ENCODE measurements around the gene GRID2. TPM values are rescaled to one million over a fixed set of nuclear protein-coding genes. Genes with fewer than 3 reads are reported as not detected.

The GRID2 gene
- total RNA-seq, 1 donor from 2014 or later: not detected

DNA sequence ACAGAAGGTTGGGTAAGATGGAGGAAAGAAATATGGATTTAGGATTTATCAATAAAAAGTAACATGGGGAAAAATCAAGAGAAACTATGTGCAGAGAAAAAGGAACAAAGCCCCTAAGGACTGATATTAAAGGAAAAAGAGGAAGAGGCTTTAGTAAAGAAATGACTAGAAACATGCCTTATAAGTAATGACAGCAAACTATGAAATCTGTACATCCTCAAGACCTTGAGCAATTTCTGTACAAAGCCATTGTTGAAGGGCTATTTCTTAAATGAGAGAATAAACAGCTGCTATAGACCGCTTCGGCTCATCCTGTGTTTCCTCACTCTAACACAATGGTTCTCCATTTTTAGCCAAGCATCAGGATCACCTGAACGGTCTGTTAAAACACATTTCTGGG, 1344.5 kb downstream of the GRID2 start:
- TF ChIP-seq, protein P1, sequence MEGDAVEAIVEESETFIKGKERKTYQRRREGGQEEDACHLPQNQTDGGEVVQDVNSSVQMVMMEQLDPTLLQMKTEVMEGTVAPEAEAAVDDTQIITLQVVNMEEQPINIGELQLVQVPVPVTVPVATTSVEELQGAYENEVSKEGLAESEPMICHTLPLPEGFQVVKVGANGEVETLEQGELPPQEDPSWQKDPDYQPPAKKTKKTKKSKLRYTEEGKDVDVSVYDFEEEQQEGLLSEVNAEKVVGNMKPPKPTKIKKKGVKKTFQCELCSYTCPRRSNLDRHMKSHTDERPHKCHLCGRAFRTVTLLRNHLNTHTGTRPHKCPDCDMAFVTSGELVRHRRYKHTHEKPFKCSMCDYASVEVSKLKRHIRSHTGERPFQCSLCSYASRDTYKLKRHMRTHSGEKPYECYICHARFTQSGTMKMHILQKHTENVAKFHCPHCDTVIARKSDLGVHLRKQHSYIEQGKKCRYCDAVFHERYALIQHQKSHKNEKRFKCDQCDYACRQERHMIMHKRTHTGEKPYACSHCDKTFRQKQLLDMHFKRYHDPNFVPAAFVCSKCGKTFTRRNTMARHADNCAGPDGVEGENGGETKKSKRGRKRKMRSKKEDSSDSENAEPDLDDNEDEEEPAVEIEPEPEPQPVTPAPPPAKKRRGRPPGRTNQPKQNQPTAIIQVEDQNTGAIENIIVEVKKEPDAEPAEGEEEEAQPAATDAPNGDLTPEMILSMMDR (IDR thresholded peaks at IDR 0.05): no peak
- no peak overlapping the region for H3K27ac ChIP-seq
- no peaks in the 10 kb centered on the region for H3K4me1 ChIP-seq
- ATAC-seq (no peak), DNase-seq (no peak)
- H3K27me3 ChIP-seq (ENCODE audit: low read depth): no peaks in the 10 kb centered on the region
- H3K9me3 ChIP-seq: no peaks in the 10 kb centered on the region
- intact Hi-C loops (cut with DNase I): no loop called here
- no peaks in the 10 kb centered on the region for H3K36me3 ChIP-seq
- H3K4me3 ChIP-seq: no peak overlapping the region

DNA sequence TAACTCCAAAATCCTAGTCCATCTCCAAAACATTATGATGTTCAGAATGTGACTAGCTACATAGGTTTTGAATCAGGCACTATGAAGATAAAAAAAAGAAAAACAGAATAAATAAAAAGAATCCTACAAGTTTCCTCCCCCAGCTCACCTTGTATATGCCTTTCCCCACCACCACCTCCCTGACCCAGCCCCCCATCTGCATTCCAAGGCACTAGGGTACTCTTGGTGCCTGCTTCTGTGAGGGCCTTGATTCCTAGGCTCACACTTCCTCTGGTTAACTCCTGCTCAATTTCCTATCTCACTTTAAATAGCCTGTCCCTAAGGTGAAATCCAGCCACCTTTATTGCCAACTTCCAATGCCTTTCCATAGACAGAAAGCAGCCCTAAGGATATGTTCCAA, 1346.1 kb downstream of the GRID2 start:
- Histone ChIP-seq H3K27ac (no peak overlapping the region), H3K9me3 (no peaks in the 10 kb centered on the region), H3K4me1 (no peaks in the 10 kb centered on the region), H3K36me3 (no peaks in the 10 kb centered on the region), H3K27me3 (ENCODE audit: low read depth) (no peaks in the 10 kb centered on the region), H3K4me3 (no peak overlapping the region)
- ATAC-seq (no peak), DNase-seq (no peak)
- intact Hi-C loops (cut with DNase I): no loop called here
- TF ChIP-seq, protein P1 (IDR thresholded peaks at IDR 0.05): no peak

GRCh38 chr4:93654211-93654610, 1350.4 kb downstream of the GRID2 start:
- Histone ChIP-seq H3K36me3 (no peaks in the 10 kb centered on the region), H3K4me1 (no peaks in the 10 kb centered on the region), H3K27ac (no peak overlapping the region), H3K4me3 (no peak overlapping the region), H3K27me3 (ENCODE audit: low read depth) (no peaks in the 10 kb centered on the region), H3K9me3 (no peaks in the 10 kb centered on the region)
- intact Hi-C loops (cut with DNase I): no loop called here
- ATAC-seq: no peak
- TF ChIP-seq, protein P1 (IDR thresholded peaks at IDR 0.05): no peak
- no peak for DNase-seq

GRCh38 chr4:93657527-93657926, 1353.8 kb downstream of the GRID2 start:
- DNase-seq: no peak
- no peak overlapping the region for H3K27ac ChIP-seq
- no peak for ATAC-seq

GRCh38 chr4:93658443-93658842, 1354.7 kb downstream of the GRID2 start:
- ATAC-seq (no peak), DNase-seq (no peak)
- no peaks in the 10 kb centered on the region for H3K36me3 ChIP-seq
- H3K9me3 ChIP-seq: no peaks in the 10 kb centered on the region
- intact Hi-C loops (cut with DNase I): no loop called here
- H3K27ac ChIP-seq: no peak overlapping the region
- no peak overlapping the region for H3K4me3 ChIP-seq
- no peaks in the 10 kb centered on the region for H3K4me1 ChIP-seq
- H3K27me3 ChIP-seq (ENCODE audit: low read depth): no peaks in the 10 kb centered on the region
- TF ChIP-seq, protein P1 (IDR thresholded peaks at IDR 0.05): no peak

More at GRCh38 chr4:93657527-93657926, 1353.8 kb downstream of the GRID2 start:
- Histone ChIP-seq H3K4me3 (no peak overlapping the region), H3K4me1 (no peaks in the 10 kb centered on the region), H3K27me3 (ENCODE audit: low read depth) (no peaks in the 10 kb centered on the region), H3K36me3 (no peaks in the 10 kb centered on the region), H3K9me3 (no peaks in the 10 kb centered on the region)
- intact Hi-C loops (cut with DNase I): no loop called here
- TF ChIP-seq, protein P1 (IDR thresholded peaks at IDR 0.05): no peak

DNA sequence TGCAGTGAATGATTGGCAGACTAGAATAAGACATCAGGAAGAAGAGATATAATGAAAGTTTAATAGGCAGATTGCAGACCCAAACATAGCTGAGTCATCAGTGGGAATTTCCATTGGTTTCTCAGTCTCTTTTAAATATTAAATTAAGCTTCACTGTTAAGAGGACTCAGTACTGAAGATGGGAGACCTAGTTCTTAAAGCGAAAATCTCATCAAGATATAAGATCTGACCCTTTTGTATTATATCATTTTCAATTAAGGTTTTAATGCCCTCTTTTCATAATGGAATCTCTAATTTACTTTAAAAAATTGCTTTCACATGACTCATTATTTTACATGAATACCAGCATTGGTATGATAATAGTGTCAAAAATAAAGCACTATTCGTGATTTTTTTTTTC, 1355.9 kb downstream of the GRID2 start:
- no peaks in the 10 kb centered on the region for H3K4me1 ChIP-seq
- DNase-seq (no peak), ATAC-seq (no peak)
- no peak overlapping the region for H3K4me3 ChIP-seq
- H3K36me3 ChIP-seq: no peaks in the 10 kb centered on the region
- no peak overlapping the region for H3K27ac ChIP-seq
- H3K9me3 ChIP-seq: no peaks in the 10 kb centered on the region
- TF ChIP-seq, protein P1 (IDR thresholded peaks at IDR 0.05): no peak
- intact Hi-C loops (cut with DNase I): no loop called here
- H3K27me3 ChIP-seq (ENCODE audit: low read depth): no peaks in the 10 kb centered on the region

All from lower lobe of right lung (tissue), 2 donors.